CD1c-positive myeloid dendritic cell (primary cell): ENCODE data around the gene CCDC146.
"Not testable (repeated sequence)": the region's sequence is repeated elsewhere in the genome, so short reads cannot be mapped to it uniquely, and the experiment has no call there.

Experiments used
- DNase-seq: peaks from one replicate; pipeline ENCODE4 v3.0.0-alpha.2; 2016; ENCODE audit errors: extremely low spot score

The CCDC146 gene

GRCh38 chr7:77199013-77199966 is 76.9 kb downstream of the CCDC146 start, which contains the start of gene FGL2:
Gene FGL2 (minus strand): TSS chr7:77199819. CDS start chr7:77199793, 26 bp downstream.
- DNase-seq, result peak; percentile 79

GRCh38 chr7:77200542-77200941 is 78.1 kb downstream of the CCDC146 start:
- DNase-seq, result no peak

- DNase-seq, result no peak
Observed at GRCh38 chr7:77202481-77202976, 80.1 kb downstream of the CCDC146 start.

- DNase-seq, result no peak
Observed at GRCh38 chr7:77205706-77206105, 83.3 kb downstream of the CCDC146 start.

GRCh38 chr7:77208416-77208815 is 86.0 kb downstream of the CCDC146 start:
- no peak for DNase-seq

GRCh38 chr7:77209479-77210139 is 87.2 kb downstream of the CCDC146 start:
- no peak for DNase-seq

- no peak for DNase-seq
Observed at GRCh38 chr7:77216181-77216845, 93.9 kb downstream of the CCDC146 start.

- no peak for DNase-seq
Observed at GRCh38 chr7:77217474-77218185, 95.2 kb downstream of the CCDC146 start.

- DNase-seq, result not testable (repeated sequence)
Observed at GRCh38 chr7:77219701-77220331, 97.4 kb downstream of the CCDC146 start.

GRCh38 chr7:77222065-77222464 is 99.7 kb downstream of the CCDC146 start:
- peak; percentile 63 for DNase-seq

GRCh38 chr7:77222819-77223218 is 100.4 kb downstream of the CCDC146 start:
- DNase-seq, result no peak

GRCh38 chr7:77223261-77223660 is 100.8 kb downstream of the CCDC146 start:
- no peak for DNase-seq

- DNase-seq, result no peak
Observed at GRCh38 chr7:77226357-77226839, 104.0 kb downstream of the CCDC146 start.

GRCh38 chr7:77228795-77229194 is 106.4 kb downstream of the CCDC146 start:
- DNase-seq, result not testable (repeated sequence)

- no peak for DNase-seq
Observed at GRCh38 chr7:77232467-77232866, 110.1 kb downstream of the CCDC146 start.

GRCh38 chr7:77235276-77235675 is 112.9 kb downstream of the CCDC146 start:
- no peak for DNase-seq

GRCh38 chr7:77238703-77239136 is 116.3 kb downstream of the CCDC146 start:
- DNase-seq, result peak; percentile 94

- DNase-seq, result peak; percentile 63
Observed at GRCh38 chr7:77239471-77239870, 117.1 kb downstream of the CCDC146 start.

- DNase-seq, result no peak
Observed at GRCh38 chr7:77242068-77242467, 119.7 kb downstream of the CCDC146 start.

- no peak for DNase-seq
Observed at GRCh38 chr7:77242554-77242953, 120.1 kb downstream of the CCDC146 start.
